MM.1S (cell line): ENCODE measurements around the gene PPP2CA.
"Not testable (repeated sequence)": the region's sequence is repeated elsewhere in the genome, so short reads cannot be mapped to it uniquely, and the experiment has no call there.

Experiments used
- DNase-seq: peaks from one replicate; pipeline ENCODE4 v3.0.0-alpha.2; 2015
- H2AFZ ChIP-seq: fragments of 300-600 bp; sonication (generic); 2 replicates; pipeline ENCODE4 v1.6.0; 2016; ENCODE audit warnings: antibody characterized with exemption, low read length
- H3F3A ChIP-seq: fragments of 300-600 bp; sonication (generic); 2 replicates; pipeline ENCODE4 v1.6.1; 2016; ENCODE audit warnings: mild to moderate bottlenecking, antibody characterized with exemption, low read length, moderate library complexity, mixed read lengths; ENCODE audit not compliant: insufficient read depth
- H3K27ac ChIP-seq: fragments of 300-600 bp; sonication (generic); 2 replicates; pipeline ENCODE4 v1.5.1; 2016; ENCODE audit warnings: mild to moderate bottlenecking, low read length
- H3K27me3 ChIP-seq: fragments of 300-600 bp; sonication (generic); replicated peaks from 2 replicates; pipeline ENCODE4 v1.6.0; 2016; ENCODE audit warnings: low read length; ENCODE audit not compliant: insufficient read depth
- H3K36me3 ChIP-seq: fragments of 300-600 bp; sonication (generic); replicated peaks from 2 replicates; pipeline ENCODE4 v1.6.1; 2016; ENCODE audit warnings: mild to moderate bottlenecking, low read length, mixed read lengths; ENCODE audit not compliant: insufficient read depth
- H3K4me1 ChIP-seq: fragments of 300-600 bp; sonication (generic); 2 replicates; pipeline ENCODE4 v1.6.1; 2016; ENCODE audit warnings: low read length, mixed read lengths
- H3K4me2 ChIP-seq: fragments of 300-600 bp; sonication (generic); 2 replicates; pipeline ENCODE4 v1.6.0; 2016; ENCODE audit warnings: low read depth, low read length
- H3K4me3 ChIP-seq: fragments of 300-600 bp; sonication (generic); 2 replicates; pipeline ENCODE4 v1.5.1; 2016; ENCODE audit warnings: low read length, mixed read lengths
- H3K79me2 ChIP-seq: fragments of 300-600 bp; sonication (generic); 2 replicates; pipeline ENCODE4 v1.6.1; 2016; ENCODE audit warnings: mixed run types, low read length, mixed read lengths
- H3K9ac ChIP-seq: fragments of 300-600 bp; sonication (generic); 2 replicates; pipeline ENCODE4 v1.6.1; 2016; ENCODE audit warnings: low read length, mixed read lengths
- H3K9me2 ChIP-seq: fragments of 300-600 bp; sonication (generic); replicated peaks from 2 replicates; pipeline ENCODE4 v1.6.1; 2016; ENCODE audit warnings: mild to moderate bottlenecking, low read length, mixed read lengths; ENCODE audit not compliant: insufficient read depth
- H3K9me3 ChIP-seq: fragments of 300-600 bp; sonication (generic); replicated peaks from 2 replicates; pipeline ENCODE4 v1.6.1; 2016; ENCODE audit warnings: mild to moderate bottlenecking, low read length, mixed read lengths; ENCODE audit not compliant: insufficient read depth
- H4K20me1 ChIP-seq: fragments of 300-600 bp; sonication (generic); 2 replicates; pipeline ENCODE4 v1.6.1; 2016; ENCODE audit warnings: mild to moderate bottlenecking, low read length, moderate library complexity, mixed read lengths; ENCODE audit not compliant: insufficient read depth
- CTCF ChIP-seq: fragments of 300-600 bp; sonication (generic); IDR thresholded peaks from 2 replicates; pipeline ENCODE4 v1.5.1; 2016; ENCODE audit warnings: antibody characterized with exemption, low read length, mixed read lengths
- EZH2 ChIP-seq: fragments of 300-600 bp; sonication (generic); optimal IDR thresholded peaks from 2 replicates; pipeline ENCODE3; 2017; ENCODE audit warnings: low read depth, mild to moderate bottlenecking, antibody characterized with exemption, low read length, mixed read lengths
- EZH2phosphoT487 ChIP-seq: fragments of 300-600 bp; sonication (generic); IDR thresholded peaks from 2 replicates; pipeline ENCODE4 v1.6.1; 2018; ENCODE audit warnings: antibody characterized with exemption, low read length

Gene PPP2CA

DNA sequence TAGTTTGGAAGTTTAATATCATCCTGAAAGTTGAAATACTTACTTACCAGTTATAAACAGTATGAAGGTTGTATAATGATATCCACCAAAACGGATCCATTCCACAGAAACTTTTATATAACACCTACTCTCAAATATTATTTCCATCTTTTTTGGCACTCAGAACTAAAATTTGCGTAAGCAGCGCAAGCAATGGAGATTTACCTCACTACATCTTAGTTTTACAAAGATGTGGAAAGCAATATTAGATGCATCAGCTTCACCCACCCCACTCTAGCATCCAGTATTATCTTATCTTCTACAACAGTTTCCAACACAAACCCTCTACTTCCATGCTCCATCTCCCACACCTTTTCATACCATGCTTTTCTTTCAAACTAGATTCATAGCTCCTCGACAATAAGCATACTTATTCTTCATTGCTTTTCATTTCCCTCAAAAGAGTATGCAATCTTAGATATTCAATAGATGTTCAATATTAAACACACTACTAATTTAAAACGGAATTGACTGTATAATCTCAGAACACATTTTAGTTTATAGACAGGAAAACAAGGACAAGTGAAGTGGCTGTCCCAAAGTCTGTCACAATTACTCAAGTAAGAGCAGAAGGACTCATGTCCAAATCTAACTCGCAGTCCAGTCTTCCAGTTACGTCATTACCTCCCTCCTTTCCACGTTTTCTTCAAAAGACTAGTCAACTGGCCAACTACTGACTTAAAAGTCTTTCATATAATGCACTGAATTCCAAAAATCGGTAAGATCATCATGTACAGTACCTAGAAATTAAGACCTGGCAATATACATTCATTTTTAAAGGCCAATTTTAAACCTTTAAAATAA is 2.2 kb downstream of the PPP2CA start:
- Histone ChIP-seq H3K27me3 (no peaks in the 10 kb centered on the region), H3K4me3 (peak overlapping the region; percentile 98), H3K36me3 (0 out of 2 replicates have a peak, but pooled peaks cover 2% of the 10 kb centered on the region), H3K4me2 (peak overlapping the region; percentile 81), H3K9ac (peak overlapping the region; percentile 99; the same call in 1 of the 2 replicates), H3K9me3 (no peaks in the 10 kb centered on the region), H4K20me1 (peaks cover 35% of the 10 kb centered on the region), H3F3A (peaks cover 9% of the 10 kb centered on the region; the same call in 1 of the 2 replicates), H3K27ac (no peak overlapping the region), H3K9me2 (no peaks in the 10 kb centered on the region), H3K4me1 (peaks cover 25% of the 10 kb centered on the region), H3K79me2 (peaks cover 76% of the 10 kb centered on the region), H2AFZ (no peak overlapping the region)
- DNase-seq: no peak
- TF ChIP-seq CTCF (no peak), EZH2phosphoT487 (no peak), EZH2 (no peak)

DNA sequence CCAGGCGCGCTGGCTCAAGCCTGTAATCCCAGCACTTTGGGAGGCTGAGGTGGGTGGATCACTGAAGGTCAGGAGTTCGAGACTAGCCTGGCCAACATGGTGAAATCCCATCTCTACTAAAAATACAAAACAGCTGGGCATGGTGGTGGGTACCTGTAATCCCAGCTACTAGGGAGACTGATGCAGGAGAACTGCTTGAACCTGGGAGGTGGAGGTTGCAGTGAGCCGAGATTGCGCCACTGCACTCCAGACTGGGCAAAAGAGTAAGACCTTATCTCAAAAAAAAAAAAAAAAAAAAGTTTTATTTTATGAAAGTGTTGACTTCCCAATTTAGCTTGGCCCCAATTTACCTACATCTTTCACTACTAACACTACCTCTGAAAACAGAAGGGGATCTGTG is 4.2 kb downstream of the PPP2CA start:
- peaks cover 20% of the 10 kb centered on the region for H3K4me1 ChIP-seq
- not testable (repeated sequence) for H3K27me3 ChIP-seq, H2AFZ ChIP-seq, H3K27ac ChIP-seq, H3F3A ChIP-seq, H3K9ac ChIP-seq, H3K4me2 ChIP-seq, H3K4me3 ChIP-seq, H3K9me3 ChIP-seq, H3K9me2 ChIP-seq, DNase-seq, H3K36me3 ChIP-seq
- peaks cover 92% of the 10 kb centered on the region for H3K79me2 ChIP-seq
- peaks cover 53% of the 10 kb centered on the region for H4K20me1 ChIP-seq

- Histone ChIP-seq H3K9ac (no peak overlapping the region), H3K9me2 (no peaks in the 10 kb centered on the region), H3K9me3 (no peaks in the 10 kb centered on the region), H3K27ac (no peak overlapping the region), H3K4me1 (no peaks in the 10 kb centered on the region), H2AFZ (no peak overlapping the region), H3K79me2 (peaks cover 100% of the 10 kb centered on the region), H3K4me3 (no peak overlapping the region), H3K36me3 (peaks cover 2% of the 10 kb centered on the region; the same call in 1 of the 2 replicates), H4K20me1 (peaks cover 76% of the 10 kb centered on the region), H3K4me2 (no peak overlapping the region), H3F3A (no peaks in the 10 kb centered on the region), H3K27me3 (no peaks in the 10 kb centered on the region)
- TF ChIP-seq CTCF: no peak
- TF ChIP-seq EZH2phosphoT487: no peak
- TF ChIP-seq EZH2: no peak
- no peak for DNase-seq
Observed at GRCh38 chr5:134215757-134216156, 10.1 kb downstream of the PPP2CA start.

GRCh38 chr5:134211263-134212031 is 14.4 kb downstream of the PPP2CA start:
- not testable (repeated sequence) for H3K27me3 ChIP-seq, H2AFZ ChIP-seq, H3K4me2 ChIP-seq, H3K4me3 ChIP-seq, H3K36me3 ChIP-seq, DNase-seq, H3K9ac ChIP-seq, H3K9me3 ChIP-seq, H3F3A ChIP-seq, H3K27ac ChIP-seq, H3K4me1 ChIP-seq, H3K9me2 ChIP-seq
- Histone ChIP-seq H3K79me2 (peaks cover 100% of the 10 kb centered on the region), H4K20me1 (peaks cover 83% of the 10 kb centered on the region)
